Liver (tissue), 9 donors: ENCODE results near the gene MMP2. TPM values are rescaled to one million over a fixed set of nuclear protein-coding genes. Genes with fewer than 3 reads are reported as not detected.

ENCODE experiments used
- DNase-seq: peaks from one replicate; pipeline ENCODE4 v3.0.0-alpha.2; 2017; ENCODE audit warnings: low spot score
- H3K27ac ChIP-seq, 2 donors: one replicate each; pipeline ENCODE4 v1.7.0; 2013; ENCODE audit warnings: inconsistent platforms in 2 of 2, low read length in 2 of 2, control low read depth in 1 of 2, low read depth in 1 of 2, mild to moderate bottlenecking in 1 of 2
- H3K27me3 ChIP-seq, 4 donors: one replicate each; pipeline versions ENCODE4 v1.6.1 to v1.7.0; 2013; ENCODE audit warnings: low read length in 3 of 4, inconsistent platforms in 1 of 4, mild to moderate bottlenecking in 1 of 4, moderate library complexity in 1 of 4; ENCODE audit not compliant: control insufficient read depth in 4 of 4, insufficient read depth in 4 of 4
- H3K36me3 ChIP-seq, 4 donors: one replicate each; pipeline versions ENCODE4 v1.6.1 to v1.7.0; 2013; ENCODE audit warnings: low read length in 3 of 4, mild to moderate bottlenecking in 3 of 4, low read depth in 1 of 4, moderate library complexity in 1 of 4; ENCODE audit not compliant: control insufficient read depth in 4 of 4, insufficient read depth in 3 of 4
- H3K4me1 ChIP-seq, 4 donors: one replicate each; pipeline versions ENCODE4 v1.6.1 to v1.7.0; 2013; ENCODE audit warnings: low read length in 3 of 4, mild to moderate bottlenecking in 3 of 4, moderate library complexity in 1 of 4; ENCODE audit not compliant: control insufficient read depth in 4 of 4, insufficient read depth in 4 of 4
- H3K4me3 ChIP-seq, 3 donors: one replicate each; pipeline versions ENCODE4 v1.6.1 to v1.7.0; 2013; ENCODE audit warnings: low read length in 3 of 3, control low read depth in 1 of 3, low read depth in 1 of 3, mild to moderate bottlenecking in 1 of 3
- H3K9ac ChIP-seq, 2 donors: one replicate each; pipeline ENCODE4 v1.7.0; 2013; ENCODE audit warnings: low read length in 2 of 2, mild to moderate bottlenecking in 2 of 2, moderate library complexity in 2 of 2, control low read depth in 1 of 2, low read depth in 1 of 2
- H3K9me3 ChIP-seq, 4 donors: one replicate each; pipeline versions ENCODE4 v1.6.1 to v1.7.0; 2013; ENCODE audit warnings: low read length in 3 of 4; ENCODE audit not compliant: control insufficient read depth in 4 of 4
- EGR1 ChIP-seq, 2 donors: IDR thresholded peaks; 2 replicates each; pipeline ENCODE4 v1.6.1; 2016 to 2018; ENCODE audit warnings: antibody characterized with exemption in 2 of 2, low read depth in 2 of 2
- FOXA1 ChIP-seq: IDR thresholded peaks from 2 replicates; pipeline ENCODE4 v1.6.1; 2016; ENCODE audit warnings: antibody characterized with exemption
- FOXA2 ChIP-seq: IDR thresholded peaks from 2 replicates; pipeline ENCODE4 v1.6.1; 2016; ENCODE audit warnings: antibody characterized with exemption
- GABPA ChIP-seq, 2 donors: IDR thresholded peaks in 1 of 2; conservative IDR thresholded peaks in 1 of 2; 2 replicates each; pipeline ENCODE4 v1.6.1; 2016; ENCODE audit warnings: antibody characterized with exemption in 2 of 2, mild to moderate bottlenecking in 1 of 2, moderate library complexity in 1 of 2
- HNF4A ChIP-seq, 2 donors: conservative IDR thresholded peaks; 2 replicates each; pipeline ENCODE4 v1.6.1; 2016; ENCODE audit warnings: antibody characterized with exemption in 2 of 2, mild to moderate bottlenecking in 2 of 2
- HNF4G ChIP-seq: IDR thresholded peaks from 2 replicates; pipeline ENCODE4 v1.6.1; 2016; ENCODE audit warnings: antibody characterized with exemption
- JUND ChIP-seq, 2 donors: IDR thresholded peaks; 2 replicates each; pipeline ENCODE4 v1.6.1; 2016; ENCODE audit warnings: antibody characterized with exemption in 2 of 2
- NR2F2 ChIP-seq: IDR thresholded peaks from 2 replicates; pipeline ENCODE4 v1.6.1; 2016; ENCODE audit warnings: antibody characterized with exemption
- RAD21 ChIP-seq, 2 donors: IDR thresholded peaks; 2 replicates each; pipeline ENCODE4 v1.6.1; 2016; ENCODE audit warnings: antibody characterized with exemption in 2 of 2, mild to moderate bottlenecking in 2 of 2
- REST ChIP-seq: IDR thresholded peaks from 2 replicates; pipeline ENCODE4 v1.6.1; 2016; ENCODE audit warnings: antibody characterized with exemption, mild to moderate bottlenecking
- RXRA ChIP-seq, 2 donors: IDR thresholded peaks; 2 replicates each; pipeline ENCODE4 v1.6.1; 2017 to 2018; ENCODE audit warnings: antibody characterized with exemption in 2 of 2, mild to moderate bottlenecking in 1 of 2
- SP1 ChIP-seq: IDR thresholded peaks from 2 replicates; pipeline ENCODE4 v1.6.1; 2018; ENCODE audit warnings: antibody characterized with exemption, mild to moderate bottlenecking
- TAF1 ChIP-seq: conservative IDR thresholded peaks from 2 replicates; pipeline ENCODE4 v1.6.1; 2016; ENCODE audit warnings: antibody characterized with exemption, mild to moderate bottlenecking
- YY1 ChIP-seq: IDR thresholded peaks from 2 replicates; pipeline ENCODE4 v1.6.1; 2016; ENCODE audit warnings: antibody characterized with exemption, mild to moderate bottlenecking
- WGBS: extraction: QIAGEN DNeasy Blood & Tissue Kit; methylation state at CpG from one replicate; pipeline ENCODE4 v1.1.7; 2013; 5-methylcytosine and 5-hydroxymethylcytosine counted together
- polyA plus RNA-seq, 2 donors: library from polyadenylated mRNA; stranded (reverse) in 1 of 2; unstranded in 1 of 2; fragments of 200-250 nt in 1 of 2; fragments of >200 nt in 1 of 2; fragmentation: Nextera tagmentation in 1 of 2; extraction: Ambion mirVana in 1 of 2; gene quantifications; one replicate each; pipeline versions ENCODE4 v1.2.1 to v1.2.3, GENCODE V29; 2013 to 2015
- total RNA-seq, 2 donors: library from RNA; depleted of rRNA; stranded (reverse); fragments of >200 nt; gene quantifications; one replicate each; pipeline ENCODE4 v1.2.3, GENCODE V29; 2014
- TF ChIP-seq, protein P1 (sequence below): IDR thresholded peaks from 2 replicates; pipeline ENCODE4 v1.6.1; 2016; ENCODE audit warnings: antibody characterized with exemption
- TF ChIP-seq, protein P2 (sequence below): IDR thresholded peaks from 2 replicates; pipeline ENCODE4 v1.6.1; 2016; ENCODE audit warnings: antibody characterized with exemption
- TF ChIP-seq, protein P3 (sequence below): fragments of 150-350 bp; IDR thresholded peaks from 2 replicates; pipeline ENCODE4 v1.5.1; 2017; ENCODE audit warnings: improper control_type of control experiment, low read depth, low read length; ENCODE audit not compliant: missing input control
- TF ChIP-seq, protein P4 (sequence below): IDR thresholded peaks from 2 replicates; pipeline ENCODE4 v1.6.1; 2016; ENCODE audit warnings: antibody characterized with exemption
- donor health status: healthy.
- donor health status: healthy.
- donor health status: healthy.
- donor health status: healthy.
- donor health status: healthy.

Gene MMP2
- total and polyA plus RNA-seq, 4 donors, result 2.8 to 6.3 (median 5.3) TPM

DNA sequence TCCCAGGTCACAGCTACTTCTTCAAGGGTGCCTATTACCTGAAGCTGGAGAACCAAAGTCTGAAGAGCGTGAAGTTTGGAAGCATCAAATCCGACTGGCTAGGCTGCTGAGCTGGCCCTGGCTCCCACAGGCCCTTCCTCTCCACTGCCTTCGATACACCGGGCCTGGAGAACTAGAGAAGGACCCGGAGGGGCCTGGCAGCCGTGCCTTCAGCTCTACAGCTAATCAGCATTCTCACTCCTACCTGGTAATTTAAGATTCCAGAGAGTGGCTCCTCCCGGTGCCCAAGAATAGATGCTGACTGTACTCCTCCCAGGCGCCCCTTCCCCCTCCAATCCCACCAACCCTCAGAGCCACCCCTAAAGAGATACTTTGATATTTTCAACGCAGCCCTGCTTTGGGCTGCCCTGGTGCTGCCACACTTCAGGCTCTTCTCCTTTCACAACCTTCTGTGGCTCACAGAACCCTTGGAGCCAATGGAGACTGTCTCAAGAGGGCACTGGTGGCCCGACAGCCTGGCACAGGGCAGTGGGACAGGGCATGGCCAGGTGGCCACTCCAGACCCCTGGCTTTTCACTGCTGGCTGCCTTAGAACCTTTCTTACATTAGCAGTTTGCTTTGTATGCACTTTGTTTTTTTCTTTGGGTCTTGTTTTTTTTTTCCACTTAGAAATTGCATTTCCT, 26.5 kb downstream of the MMP2 start:
- no peak overlapping the region for H3K27ac ChIP-seq
- H3K9me3 ChIP-seq, result no peaks in the 10 kb centered on the region
- H3K36me3 ChIP-seq, result no peaks in the 10 kb centered on the region
- H3K4me1 ChIP-seq, result peaks cover 9 to 21% (median 16%) of the 10 kb centered on the region in 4 donors
- H3K27me3 ChIP-seq, result no peaks in the 10 kb centered on the region
- TF ChIP-seq SP1 (no peak), RAD21 (IDR thresholded peaks at IDR 0.05) (no peak), REST (no peak), EGR1 (IDR thresholded peaks at IDR 0.05; ENCODE audit: low read depth in 2 of 2) (no peak), NR2F2 (no peak), HNF4A (conservative IDR thresholded peaks at IDR 0.05) (no peak), HNF4G (no peak), JUND (IDR thresholded peaks at IDR 0.05) (no peak), FOXA2 (no peak), GABPA (IDR thresholded peaks at IDR 0.05 in 1 of 2, conservative IDR thresholded peaks at IDR 0.05 in 1 of 2) (no peak), RXRA (IDR thresholded peaks at IDR 0.05) (no peak), TAF1 (no peak), YY1 (no peak), FOXA1 (no peak)
- TF ChIP-seq, protein P1, sequence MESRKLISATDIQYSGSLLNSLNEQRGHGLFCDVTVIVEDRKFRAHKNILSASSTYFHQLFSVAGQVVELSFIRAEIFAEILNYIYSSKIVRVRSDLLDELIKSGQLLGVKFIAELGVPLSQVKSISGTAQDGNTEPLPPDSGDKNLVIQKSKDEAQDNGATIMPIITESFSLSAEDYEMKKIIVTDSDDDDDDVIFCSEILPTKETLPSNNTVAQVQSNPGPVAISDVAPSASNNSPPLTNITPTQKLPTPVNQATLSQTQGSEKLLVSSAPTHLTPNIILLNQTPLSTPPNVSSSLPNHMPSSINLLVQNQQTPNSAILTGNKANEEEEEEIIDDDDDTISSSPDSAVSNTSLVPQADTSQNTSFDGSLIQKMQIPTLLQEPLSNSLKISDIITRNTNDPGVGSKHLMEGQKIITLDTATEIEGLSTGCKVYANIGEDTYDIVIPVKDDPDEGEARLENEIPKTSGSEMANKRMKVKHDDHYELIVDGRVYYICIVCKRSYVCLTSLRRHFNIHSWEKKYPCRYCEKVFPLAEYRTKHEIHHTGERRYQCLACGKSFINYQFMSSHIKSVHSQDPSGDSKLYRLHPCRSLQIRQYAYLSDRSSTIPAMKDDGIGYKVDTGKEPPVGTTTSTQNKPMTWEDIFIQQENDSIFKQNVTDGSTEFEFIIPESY, result no peak
- TF ChIP-seq, protein P2, sequence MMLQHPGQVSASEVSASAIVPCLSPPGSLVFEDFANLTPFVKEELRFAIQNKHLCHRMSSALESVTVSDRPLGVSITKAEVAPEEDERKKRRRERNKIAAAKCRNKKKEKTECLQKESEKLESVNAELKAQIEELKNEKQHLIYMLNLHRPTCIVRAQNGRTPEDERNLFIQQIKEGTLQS, result no peak
- TF ChIP-seq, protein P3, sequence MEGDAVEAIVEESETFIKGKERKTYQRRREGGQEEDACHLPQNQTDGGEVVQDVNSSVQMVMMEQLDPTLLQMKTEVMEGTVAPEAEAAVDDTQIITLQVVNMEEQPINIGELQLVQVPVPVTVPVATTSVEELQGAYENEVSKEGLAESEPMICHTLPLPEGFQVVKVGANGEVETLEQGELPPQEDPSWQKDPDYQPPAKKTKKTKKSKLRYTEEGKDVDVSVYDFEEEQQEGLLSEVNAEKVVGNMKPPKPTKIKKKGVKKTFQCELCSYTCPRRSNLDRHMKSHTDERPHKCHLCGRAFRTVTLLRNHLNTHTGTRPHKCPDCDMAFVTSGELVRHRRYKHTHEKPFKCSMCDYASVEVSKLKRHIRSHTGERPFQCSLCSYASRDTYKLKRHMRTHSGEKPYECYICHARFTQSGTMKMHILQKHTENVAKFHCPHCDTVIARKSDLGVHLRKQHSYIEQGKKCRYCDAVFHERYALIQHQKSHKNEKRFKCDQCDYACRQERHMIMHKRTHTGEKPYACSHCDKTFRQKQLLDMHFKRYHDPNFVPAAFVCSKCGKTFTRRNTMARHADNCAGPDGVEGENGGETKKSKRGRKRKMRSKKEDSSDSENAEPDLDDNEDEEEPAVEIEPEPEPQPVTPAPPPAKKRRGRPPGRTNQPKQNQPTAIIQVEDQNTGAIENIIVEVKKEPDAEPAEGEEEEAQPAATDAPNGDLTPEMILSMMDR, result no peak
- TF ChIP-seq, protein P4, sequence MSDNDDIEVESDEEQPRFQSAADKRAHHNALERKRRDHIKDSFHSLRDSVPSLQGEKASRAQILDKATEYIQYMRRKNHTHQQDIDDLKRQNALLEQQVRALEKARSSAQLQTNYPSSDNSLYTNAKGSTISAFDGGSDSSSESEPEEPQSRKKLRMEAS, result no peak
- no peak for DNase-seq
- H3K9ac ChIP-seq, result no peak overlapping the region
- H3K4me3 ChIP-seq, result no peak overlapping the region
- WGBS, result 94% methylated on average over 10 of the region's 10 CpGs
